Iris pigment epithelial cell (primary cell): ENCODE data around the gene SAMD4A.
"Not testable (repeated sequence)": the region's sequence is repeated elsewhere in the genome, so short reads cannot be mapped to it uniquely, and the experiment has no call there.

Experiments
- DNase-seq: peaks from one replicate; pipeline ENCODE4 v3.0.0-alpha.2; 2011; ENCODE audit warnings: low read depth

SAMD4A gene

DNA sequence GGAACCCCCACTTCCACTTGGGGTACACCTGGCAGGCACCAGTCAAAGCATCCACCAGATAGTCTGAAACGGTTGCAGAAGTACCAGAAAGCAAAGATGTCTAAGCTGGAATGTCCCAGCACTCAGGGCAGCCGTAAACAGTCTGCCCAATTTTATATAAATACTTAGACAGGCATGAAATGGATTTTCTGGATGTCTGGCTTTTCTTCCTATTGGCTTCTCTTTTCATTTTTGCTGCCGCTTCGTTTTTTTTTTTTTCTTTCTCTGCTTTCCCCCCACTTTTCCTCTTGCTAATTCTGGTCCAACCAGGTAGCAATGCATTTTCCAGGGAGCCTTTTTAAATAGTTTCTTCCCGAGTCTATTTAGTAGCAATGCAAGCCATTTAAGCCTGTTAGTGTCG lies 168.0 kb downstream of the SAMD4A start:
- no peak for DNase-seq

DNA sequence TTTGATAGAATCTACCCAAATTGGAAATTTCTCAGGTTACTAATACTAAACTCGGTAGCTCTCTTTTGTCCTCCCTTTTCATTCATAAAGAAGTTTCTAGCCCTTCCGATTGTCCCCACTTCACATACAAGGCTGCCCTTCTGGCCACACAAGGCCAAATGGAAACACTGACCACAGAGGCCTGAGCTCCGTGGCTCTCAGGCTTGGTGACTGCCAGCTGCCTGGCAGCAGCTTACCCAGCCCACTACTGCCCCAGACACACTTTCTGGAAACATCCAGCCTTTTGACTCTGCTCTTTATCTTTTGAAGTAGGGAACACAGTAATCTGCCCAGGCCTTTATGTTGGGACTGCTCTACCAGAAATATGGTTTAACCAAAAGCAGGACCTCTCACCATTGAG lies 168.5 kb downstream of the SAMD4A start:
- DNase-seq: no peak

DNA sequence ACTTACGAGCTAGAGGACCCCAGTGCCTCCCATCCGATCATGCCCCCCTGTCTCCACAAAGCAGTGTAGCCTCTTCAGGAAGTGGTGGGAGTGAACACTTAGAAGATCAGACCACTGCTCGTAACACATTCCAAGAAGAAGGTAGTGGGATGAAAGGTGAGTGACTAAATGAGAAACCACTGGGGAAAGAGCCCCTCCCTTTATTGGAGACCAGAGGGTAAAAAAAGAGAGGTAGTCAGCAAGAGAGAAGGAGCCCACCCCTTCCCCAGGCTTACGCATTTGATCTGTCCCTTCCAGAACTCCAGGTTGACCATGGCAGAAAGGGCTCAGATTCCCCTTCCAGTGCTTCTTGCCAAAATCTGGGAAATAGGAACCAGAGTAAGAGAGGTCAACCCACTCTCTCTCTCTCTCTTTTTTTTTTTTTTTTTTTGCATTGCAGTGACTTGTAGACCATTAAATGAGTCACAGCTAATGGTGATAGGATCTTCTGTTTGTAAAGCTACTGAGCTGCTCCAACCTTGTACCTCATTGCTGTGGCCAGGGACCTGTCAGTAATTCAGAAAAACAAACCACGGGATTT lies 170.3 kb downstream of the SAMD4A start:
- DNase-seq: peak; percentile 82

DNA sequence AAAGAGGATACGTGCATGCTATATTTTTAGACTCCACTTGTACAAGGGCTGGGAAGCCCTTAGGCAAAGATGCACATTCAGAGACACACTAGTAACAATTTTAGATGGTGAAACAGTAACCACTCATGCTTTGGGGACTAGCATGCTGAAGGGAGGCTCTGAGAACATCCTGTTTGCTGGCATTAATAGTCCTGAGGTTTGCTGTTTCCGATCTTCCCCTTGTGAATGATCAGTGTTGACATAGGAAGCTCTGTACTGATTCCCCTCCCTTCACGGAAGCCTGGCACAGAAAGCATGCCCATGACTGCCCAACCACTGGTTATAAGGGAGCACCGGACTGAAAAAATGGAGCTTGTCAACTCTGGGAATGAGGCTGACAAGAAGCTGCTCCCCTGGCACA lies 171.1 kb downstream of the SAMD4A start:
- DNase-seq: no peak

DNA sequence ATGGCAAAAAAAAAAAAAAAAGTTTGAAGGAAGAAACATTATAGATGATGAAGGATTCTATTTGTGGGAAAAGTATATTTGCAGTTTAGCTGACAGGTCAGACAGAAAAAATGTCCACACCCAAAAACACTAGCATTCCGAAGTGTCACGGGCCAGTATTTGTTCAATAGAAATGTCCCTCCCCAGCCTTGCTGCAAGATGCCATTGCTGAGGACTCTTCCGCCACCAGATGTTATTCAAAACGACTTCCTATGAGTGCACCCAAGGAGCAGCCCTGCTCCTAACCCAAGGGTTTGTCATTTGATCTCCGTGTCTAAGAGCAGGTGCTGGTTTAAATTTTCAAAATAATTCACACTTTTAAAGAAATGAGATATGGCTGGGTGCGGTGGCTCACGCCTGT lies 172.6 kb downstream of the SAMD4A start:
- no peak for DNase-seq

DNA sequence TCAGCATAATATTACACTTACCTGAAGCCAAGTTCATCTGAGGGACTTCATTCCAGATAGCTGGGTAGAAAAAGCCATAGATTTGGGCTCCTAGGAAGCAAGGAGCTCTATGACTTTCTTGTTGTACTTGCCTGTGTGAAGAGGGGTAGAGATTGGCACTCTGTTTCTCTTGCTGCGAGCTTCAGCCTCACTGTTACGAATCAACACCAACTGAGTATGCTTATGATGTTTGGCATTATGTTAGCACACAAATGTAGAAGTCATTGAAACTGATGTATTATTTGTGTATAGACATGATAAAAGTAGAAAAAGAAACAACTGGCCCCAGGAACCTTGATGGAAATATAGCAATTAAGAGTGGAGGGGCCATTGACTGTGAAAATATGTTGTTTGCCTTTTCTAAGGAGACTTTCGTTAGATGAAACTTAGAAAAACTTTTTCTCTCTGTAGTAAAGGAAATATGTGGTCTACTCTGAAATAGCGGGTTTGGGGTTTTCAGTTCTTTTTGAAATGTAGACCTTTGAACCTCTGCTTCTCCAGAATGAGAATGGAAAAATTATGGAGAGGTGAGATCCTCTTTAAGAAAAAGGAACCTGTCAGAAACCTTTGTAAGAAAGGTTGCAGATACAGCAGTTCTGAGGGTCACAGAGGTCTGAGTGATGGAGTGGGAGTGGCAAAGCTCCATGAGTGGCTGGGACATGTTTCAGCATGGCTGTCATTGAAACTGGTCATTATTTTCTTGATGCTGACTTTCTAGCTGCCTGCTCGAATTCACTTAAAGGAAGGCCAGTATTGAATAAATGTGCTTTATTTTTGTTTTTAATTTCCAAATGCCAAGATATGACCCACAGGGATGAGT lies 175.8 kb downstream of the SAMD4A start:
- no peak for DNase-seq

DNA sequence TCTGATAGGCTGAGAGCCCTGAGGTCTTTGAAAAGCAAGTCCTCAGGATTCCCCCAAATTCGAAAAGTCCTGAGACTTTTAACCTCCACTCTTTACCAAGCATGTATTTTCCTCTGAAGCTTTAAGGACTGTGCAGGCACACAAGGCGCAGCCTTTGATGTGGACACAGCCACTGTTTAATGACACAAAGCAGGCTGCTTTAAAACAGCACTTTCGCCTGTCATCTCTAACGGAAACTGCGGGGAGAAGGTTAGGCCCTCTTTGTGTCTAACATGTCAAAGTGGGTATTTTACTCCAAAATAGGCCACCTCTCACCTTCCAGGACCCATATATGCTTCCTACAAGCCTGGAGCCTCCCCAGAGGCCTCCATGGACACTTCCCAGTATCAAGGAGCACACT lies 176.5 kb downstream of the SAMD4A start:
- DNase-seq: no peak

DNA sequence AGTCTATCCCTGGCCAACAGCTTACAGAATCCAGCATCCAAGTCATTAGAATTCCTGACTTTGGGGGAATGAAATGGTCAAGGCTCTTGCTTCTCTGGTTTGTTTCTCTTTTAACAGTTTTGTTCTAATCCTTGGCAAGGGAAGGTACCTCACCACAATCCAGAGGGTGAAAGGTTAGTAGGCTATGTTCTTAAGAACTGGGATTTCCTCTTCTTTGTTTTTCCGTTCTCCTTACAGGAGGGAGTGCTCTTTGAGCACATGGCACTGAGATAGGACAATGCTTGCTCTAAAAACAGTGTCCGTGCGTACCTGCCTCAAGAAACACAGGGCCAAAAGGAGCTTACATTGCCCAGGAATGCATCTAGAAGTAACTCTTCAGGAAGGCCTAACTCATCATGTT lies 179.1 kb downstream of the SAMD4A start:
- DNase-seq: peak; percentile 25

DNA sequence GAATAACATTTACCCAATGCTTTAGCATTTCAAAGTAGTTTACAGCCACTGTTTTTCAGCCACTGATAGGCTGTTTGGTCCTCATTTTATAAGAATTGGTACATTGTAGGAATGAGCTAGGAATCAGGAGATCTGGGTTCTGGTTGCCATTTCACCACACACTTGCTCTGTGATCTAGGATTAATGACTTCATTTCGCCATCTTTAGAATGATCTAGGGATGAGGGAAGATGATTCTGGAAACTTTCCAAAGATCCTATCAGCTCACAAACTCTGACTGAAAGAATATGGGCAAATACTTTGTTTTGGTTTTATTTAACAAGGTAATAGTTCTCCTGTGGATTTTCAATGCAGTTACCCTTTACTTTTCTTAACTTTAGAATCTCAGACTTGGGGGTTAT lies 180.7 kb downstream of the SAMD4A start:
- DNase-seq: no peak

DNA sequence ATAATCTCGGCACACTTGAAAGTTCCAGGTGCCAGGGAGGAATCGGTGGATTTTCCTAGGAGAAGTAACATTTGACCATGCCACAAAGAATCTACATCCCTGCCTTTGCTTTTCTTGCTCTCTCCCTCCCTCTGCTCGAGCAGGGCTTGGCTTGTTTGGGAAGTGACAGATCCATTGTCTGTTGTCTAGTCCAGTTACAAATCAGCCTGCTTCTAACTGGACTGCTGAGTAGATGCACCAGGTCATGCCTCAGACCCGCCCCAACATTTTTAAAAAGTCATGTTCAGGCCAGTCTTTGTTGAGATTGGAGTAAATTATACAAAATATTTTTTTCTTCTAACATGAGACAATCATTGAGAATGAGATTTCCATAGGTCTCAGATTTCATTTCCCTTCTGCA lies 182.3 kb downstream of the SAMD4A start:
- no peak for DNase-seq

DNA sequence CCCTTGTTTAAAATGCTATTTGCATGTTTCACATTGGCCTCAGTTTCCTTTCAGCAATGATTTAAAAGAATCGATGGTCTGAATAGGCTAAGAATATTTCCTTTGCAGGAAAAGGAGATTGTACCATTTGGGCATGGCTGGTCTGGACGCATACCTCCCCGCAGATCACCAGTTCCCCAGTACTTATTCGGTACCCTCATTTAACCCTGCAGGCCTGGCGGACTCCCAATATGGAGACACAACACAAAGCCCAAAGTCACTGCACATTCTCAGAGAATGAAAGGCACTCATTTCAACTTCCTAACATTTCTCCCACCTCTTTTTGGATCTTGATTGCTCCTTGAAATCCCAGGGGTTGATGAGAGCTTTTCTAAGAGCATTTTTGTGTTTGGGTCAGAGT lies 182.8 kb downstream of the SAMD4A start:
- no peak for DNase-seq

DNA sequence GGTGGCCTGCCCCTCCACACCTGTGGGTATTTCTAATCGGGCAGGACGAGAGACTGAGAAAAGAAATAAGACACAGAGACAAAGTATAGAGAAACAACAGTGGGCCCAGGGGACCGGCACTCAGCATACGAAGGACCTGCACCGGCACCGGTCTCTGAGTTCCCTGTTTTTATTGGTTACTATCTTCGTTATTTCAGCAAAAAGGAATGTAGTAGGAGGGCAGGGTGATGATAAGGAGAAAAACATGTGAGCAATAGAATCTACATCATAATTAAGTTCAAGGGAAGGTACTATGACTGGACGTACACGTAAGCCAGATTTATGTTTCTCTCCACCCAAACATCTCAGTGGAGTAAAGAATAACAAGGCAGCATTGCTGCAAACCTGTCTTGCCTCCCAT lies 185.7 kb downstream of the SAMD4A start:
- not testable (repeated sequence) for DNase-seq

DNA sequence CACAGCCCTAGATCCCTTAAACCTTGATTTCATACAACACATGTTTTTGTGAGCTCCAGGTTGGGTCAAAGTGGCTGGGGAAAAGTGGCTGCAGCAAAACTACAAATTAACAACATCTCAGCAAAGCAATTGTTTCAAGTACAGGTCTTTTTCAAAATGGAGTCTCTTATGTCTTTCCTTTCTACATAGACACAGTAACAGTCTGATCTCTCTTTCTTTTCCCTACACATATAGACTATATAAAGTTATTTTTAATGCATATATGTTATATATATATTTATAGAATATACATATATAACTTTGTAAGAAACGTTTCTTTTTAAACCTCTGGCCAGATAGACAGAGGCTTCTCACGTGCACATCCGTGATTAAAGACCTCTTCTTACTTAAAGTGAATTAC lies 186.5 kb downstream of the SAMD4A start:
- DNase-seq: not testable (repeated sequence)

DNA sequence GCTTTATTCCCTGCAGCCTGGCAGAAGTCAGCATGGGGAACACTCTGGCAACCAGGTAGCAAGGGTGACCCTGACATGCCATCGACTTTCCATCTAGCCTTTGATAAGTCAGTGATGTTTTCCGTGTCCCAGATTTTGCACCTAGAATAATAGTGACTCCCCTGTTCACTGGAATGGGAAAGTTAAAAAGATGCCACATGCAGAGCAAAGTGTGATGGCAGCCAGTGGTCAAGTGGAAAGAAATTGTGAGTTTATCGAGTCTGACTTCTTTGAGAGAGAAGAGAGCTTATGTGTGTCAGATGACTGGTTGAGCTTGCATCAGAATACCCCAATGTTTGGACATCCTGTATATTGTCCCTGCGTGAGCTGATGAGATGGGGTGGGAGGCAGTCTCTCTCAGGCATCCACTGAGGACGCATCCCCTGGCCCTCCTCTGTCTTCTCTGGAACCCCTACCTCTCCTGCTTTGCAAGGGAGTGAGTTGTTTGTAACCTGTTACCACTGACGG lies 187.2 kb downstream of the SAMD4A start:
- no peak for DNase-seq

DNA sequence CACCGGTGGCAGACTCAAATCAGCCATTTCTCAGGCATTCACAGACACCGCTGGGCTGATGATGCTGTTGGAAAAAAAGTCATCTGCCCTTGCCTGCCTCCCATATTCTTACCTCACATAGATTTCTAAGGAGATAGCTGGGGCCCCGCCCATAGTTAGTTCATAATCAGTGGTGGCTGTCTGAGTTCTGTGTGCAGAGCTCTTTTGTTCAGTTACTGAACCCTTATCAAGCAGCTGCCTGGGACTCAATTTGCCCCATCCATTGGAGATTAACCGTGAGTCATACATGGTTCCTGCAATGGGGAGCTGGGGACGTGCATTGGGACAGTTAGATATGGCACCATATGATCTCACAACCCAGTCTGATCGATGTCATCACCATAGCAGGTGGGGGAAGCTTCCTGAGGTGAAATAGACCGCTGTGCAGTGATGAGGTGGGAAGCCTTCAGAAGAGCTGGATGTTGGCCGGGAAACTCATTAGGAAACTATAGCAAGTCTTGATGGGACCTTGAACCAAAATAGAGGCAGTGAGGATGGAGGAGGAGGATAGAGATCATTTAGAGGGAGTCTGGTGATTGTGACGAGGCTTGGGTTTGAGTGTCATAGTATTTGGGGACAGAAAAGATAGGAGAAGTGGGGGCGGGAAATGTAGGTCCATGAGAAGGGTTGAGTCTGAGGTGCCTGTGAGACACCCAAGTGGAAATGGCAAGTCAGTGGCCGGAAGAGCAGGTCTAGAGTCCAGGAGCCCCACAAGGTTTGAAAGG lies 187.9 kb downstream of the SAMD4A start:
- DNase-seq: no peak

DNA sequence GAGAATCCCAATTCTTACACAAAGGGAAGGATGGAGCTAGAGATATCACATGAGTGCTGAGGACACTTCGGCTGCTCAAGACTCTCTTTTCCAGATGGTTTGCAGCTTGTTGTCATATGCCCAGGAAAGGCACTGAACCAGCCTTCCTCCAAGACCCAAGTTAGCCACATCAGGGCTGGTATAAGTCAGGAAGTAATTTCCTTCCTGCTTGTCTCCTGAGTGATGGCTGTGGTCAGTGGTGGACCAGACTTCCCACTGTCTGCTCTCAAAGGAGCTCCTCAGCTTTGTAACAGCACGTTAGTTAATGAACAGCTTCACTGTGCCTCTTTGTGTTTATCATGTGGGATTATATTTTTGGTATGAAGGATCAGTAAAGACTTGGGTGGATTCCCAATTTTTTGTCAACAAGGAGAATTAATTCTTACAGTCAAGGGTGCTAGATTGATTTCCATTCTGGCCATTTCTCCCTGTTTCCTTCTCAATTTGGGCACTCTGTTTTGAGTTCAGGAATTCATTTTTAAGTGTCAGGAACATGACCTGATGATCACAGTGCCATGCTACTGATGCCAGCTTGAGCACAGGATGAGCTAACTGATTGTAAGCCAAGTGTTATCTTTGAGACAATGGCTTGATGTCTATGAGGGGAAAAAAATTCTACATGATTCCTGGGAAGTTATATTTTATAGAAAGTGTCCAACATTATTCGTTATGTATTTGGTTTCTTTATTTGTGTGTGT lies 189.9 kb downstream of the SAMD4A start:
- DNase-seq: no peak

DNA sequence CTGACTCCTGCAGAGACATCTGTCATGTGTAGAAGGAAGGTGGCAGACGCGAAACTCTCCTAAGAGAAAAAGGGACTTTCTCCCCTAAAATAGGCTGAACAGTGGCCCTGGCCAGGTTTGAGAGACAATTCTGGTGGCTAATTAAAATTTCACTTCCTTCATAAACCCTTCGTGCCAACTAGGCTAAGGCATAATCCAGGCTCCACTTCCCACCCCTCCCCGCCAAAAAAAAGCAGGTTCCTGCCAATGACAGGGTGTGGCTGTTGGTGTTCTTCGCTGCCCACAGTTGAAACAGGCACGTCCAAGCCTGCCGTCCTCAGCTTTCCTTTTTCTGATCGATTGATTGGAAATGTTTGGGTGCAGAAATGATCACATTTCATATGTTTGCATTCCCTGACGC lies 191.1 kb downstream of the SAMD4A start:
- no peak for DNase-seq

DNA sequence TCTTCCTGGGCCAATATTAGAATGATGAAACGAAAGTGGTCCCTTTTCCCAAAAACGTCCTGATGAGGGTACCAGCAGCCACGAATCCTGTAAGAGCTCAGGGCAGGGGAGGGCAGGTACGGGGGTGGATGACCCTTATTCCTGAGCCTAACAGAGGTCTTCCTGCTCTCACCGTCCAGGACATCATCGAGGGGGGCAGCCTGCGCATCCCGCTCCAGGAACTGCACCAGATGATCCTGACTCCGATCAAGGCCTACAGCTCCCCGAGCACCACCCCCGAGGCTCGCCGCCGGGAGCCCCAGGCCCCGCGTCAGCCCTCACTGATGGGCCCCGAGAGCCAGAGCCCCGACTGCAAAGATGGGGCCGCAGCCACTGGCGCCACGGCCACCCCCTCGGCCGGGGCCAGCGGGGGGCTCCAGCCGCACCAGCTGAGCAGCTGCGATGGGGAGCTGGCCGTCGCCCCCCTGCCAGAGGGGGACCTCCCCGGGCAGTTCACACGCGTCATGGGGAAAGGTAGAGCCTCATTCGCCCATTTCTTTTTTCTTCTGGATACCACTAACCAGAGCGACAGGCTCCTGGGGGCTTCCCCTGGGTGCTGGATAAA lies 193.2 kb downstream of the SAMD4A start:
- no peak for DNase-seq

DNA sequence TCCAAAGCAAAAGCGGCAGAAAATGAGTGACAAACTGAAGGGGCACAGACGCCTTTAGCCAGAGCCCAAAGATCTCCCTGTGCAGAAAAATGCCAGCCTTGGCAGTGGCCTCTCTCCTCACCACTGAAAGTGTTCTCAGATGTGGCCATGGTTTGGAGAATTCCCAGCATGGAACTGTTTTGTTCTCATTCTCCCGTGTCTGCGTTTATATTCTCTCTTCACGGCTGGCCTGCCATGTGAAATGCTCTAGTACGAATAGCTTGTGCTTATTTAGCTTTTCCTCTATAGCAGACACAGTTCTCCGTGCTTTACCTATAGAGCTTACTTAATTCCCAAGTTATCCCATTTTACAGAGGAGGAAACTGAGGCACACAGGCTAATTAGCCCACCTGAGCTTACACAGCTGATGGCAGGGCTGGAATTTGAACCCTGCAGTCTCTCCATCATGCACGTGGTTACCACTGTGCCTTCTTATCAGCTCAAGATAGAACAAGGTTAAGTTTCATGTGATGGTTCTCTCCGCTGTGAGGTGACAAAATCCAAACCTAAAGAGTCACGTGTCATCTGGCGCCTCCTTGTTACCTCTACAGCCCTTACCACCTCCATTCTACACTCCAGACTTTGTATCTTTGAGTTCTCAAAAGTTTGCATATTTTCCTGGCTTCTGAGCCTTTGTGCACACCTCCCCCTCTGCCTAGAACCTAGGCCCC lies 194.1 kb downstream of the SAMD4A start:
- no peak for DNase-seq

DNA sequence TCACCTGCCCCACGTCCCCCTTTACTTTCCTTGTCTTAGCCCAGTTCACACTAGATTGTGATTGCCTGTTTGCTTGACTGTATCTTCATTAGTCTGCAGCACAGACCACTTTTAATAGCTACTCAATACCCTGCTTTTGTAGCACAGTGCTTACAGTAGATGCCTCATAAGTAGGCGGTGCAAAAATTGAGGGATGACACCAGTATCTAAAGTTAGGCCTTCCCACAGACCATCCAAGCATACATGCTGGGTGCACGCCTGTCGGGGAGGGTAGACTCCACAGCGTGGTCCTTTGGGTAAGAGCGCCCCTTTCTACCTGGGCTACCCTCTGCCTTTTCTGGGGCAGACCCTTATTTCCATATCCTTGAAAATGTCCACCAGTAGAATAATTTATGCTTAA lies 194.9 kb downstream of the SAMD4A start:
- no peak for DNase-seq

DNA sequence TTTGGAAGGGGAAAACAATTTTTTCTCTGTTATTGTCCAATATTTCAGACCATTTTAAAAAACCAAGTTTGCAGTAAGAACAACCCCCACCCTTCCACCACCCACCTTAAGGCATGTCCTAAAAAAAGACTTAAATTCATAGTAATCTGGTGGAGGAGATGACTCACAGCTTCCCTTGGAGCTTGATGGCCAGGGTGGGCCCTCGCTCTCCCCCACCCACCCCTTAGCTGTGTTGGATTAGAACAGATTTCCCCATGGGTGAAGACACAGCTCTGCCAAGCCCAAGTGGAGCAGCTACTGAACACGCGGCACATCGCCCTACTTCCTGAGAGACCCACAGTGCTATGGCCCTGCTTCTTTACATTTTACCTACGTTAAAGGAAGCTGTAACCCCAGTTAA lies 195.4 kb downstream of the SAMD4A start:
- DNase-seq: peak; percentile 60
